Endothelial cell (in vitro differentiated cells): Measurements from ENCODE around the gene SLC2A14. TPM values are rescaled to one million over a fixed set of nuclear protein-coding genes. Genes with fewer than 3 reads are reported as not detected.
"Not testable (repeated sequence)": the region's sequence is repeated elsewhere in the genome, so short reads cannot be mapped to it uniquely, and the experiment has no call there.

Experiments used
- DNase-seq: peaks from one replicate; pipeline ENCODE4 v3.0.0; 2021; ENCODE audit warnings: low spot score
- H3K27ac Mint-ChIP-seq: one replicate; pipeline ENCODE4 v1.8.0; 2021; ENCODE audit warnings: mixed read lengths, inconsistent platforms; ENCODE audit not compliant: unreplicated experiment
- H3K27me3 Mint-ChIP-seq: one replicate; pipeline ENCODE4 v1.8.0; 2021; ENCODE audit warnings: mild to moderate bottlenecking, moderate library complexity, mixed read lengths, inconsistent platforms; ENCODE audit not compliant: unreplicated experiment
- H3K36me3 Mint-ChIP-seq: one replicate; pipeline ENCODE4 v1.8.0; 2021; ENCODE audit warnings: mild to moderate bottlenecking, low read depth, mixed read lengths, inconsistent platforms; ENCODE audit not compliant: unreplicated experiment
- H3K4me1 Mint-ChIP-seq: one replicate; pipeline ENCODE4 v1.8.0; 2021; ENCODE audit warnings: mild to moderate bottlenecking, mixed read lengths, inconsistent platforms; ENCODE audit not compliant: unreplicated experiment
- H3K4me3 Mint-ChIP-seq: one replicate; pipeline ENCODE4 v1.8.0; 2021; ENCODE audit warnings: mild to moderate bottlenecking, mixed read lengths, inconsistent platforms; ENCODE audit not compliant: unreplicated experiment
- H3K9me3 Mint-ChIP-seq: one replicate; pipeline ENCODE4 v1.8.0; 2021; ENCODE audit warnings: mixed read lengths, inconsistent platforms; ENCODE audit not compliant: unreplicated experiment
- CTCF ChIP-seq: fragments of 200-600 bp; sonication (generic); IDR thresholded peaks from one replicate; pipeline ENCODE4 v1.5.0; 2021; ENCODE audit warnings: antibody characterized with exemption; ENCODE audit not compliant: unreplicated experiment
- total RNA-seq: library from RNA; stranded (reverse); fragmentation: NEBNext Ultra II Directional; extraction: Animal tissue kit (Norgen Biotek cat#: 25700); gene quantifications from one replicate; pipeline ENCODE4 v1.2.1, GENCODE V29; 2021; ENCODE audit not compliant: unreplicated experiment

The SLC2A14 gene
- total RNA-seq, 1 donor from 2014 or later: 0.64 TPM

DNA sequence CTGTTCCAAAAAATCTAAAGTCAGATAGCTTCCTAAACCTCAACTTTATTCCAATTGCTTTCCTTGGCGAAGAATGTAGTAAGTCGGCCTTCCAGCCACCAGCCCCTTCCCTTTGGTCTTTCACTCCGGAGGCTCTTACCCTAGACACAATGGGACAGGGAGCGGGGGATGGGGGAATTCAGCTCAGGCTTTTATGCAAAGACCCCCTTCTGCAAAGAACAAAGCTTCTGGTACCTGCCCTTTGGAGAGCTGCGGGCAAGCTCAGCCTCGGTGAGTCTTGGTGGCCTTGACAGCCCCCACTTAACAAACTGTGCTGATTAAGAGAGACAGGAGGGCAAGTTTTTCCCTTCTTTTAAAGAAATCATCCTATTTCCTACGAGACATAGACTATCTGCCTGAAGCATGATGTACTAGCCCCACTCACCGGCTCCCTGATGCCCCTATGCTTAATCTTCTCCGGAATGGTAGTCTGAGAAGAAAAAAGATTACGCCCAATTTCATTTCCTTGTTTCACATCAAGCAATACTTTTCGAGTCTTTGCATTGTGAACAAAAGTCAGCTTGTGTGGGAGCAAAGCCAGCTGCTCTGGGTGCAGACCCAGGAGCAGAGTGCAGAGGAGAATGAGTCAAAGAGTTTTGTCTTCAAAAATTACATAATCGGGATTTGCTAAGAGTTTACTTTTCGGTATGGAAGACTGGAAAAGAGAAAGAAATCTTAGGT, 85.0 kb downstream of the SLC2A14 start:
- DNase-seq: no peak
- Mint-ChIP-seq H3K27ac (no peak overlapping the region), H3K4me3 (no peak overlapping the region), H3K4me1 (peaks cover 13% of the 10 kb centered on the region), H3K9me3 (no peaks in the 10 kb centered on the region), H3K36me3 (no peaks in the 10 kb centered on the region), H3K27me3 (peaks cover 1% of the 10 kb centered on the region)
- TF ChIP-seq CTCF: no peak

GRCh38 chr12:7784701-7785100, 88.0 kb downstream of the SLC2A14 start:
- Mint-ChIP-seq H3K4me3 (no peak overlapping the region), H3K27ac (no peak overlapping the region), H3K9me3 (no peaks in the 10 kb centered on the region), H3K4me1 (peaks cover 13% of the 10 kb centered on the region), H3K27me3 (peaks cover under 1% of the 10 kb centered on the region), H3K36me3 (no peaks in the 10 kb centered on the region)
- no peak for TF ChIP-seq CTCF
- no peak for DNase-seq

- not testable (repeated sequence) for H3K27ac Mint-ChIP-seq, H3K4me3 Mint-ChIP-seq, H3K27me3 Mint-ChIP-seq, H3K9me3 Mint-ChIP-seq, H3K36me3 Mint-ChIP-seq, DNase-seq
- H3K4me1 Mint-ChIP-seq: peaks cover 13% of the 10 kb centered on the region
Observed at GRCh38 chr12:7783433-7783832, 89.3 kb downstream of the SLC2A14 start.

GRCh38 chr12:7782055-7782454, 90.7 kb downstream of the SLC2A14 start:
- TF ChIP-seq CTCF: no peak
- H3K4me1 Mint-ChIP-seq: peaks cover 5% of the 10 kb centered on the region
- no peak for DNase-seq
- H3K4me3 Mint-ChIP-seq: no peak overlapping the region
- H3K9me3 Mint-ChIP-seq: no peaks in the 10 kb centered on the region
- H3K27me3 Mint-ChIP-seq: no peaks in the 10 kb centered on the region
- no peak overlapping the region for H3K27ac Mint-ChIP-seq
- no peaks in the 10 kb centered on the region for H3K36me3 Mint-ChIP-seq

DNA sequence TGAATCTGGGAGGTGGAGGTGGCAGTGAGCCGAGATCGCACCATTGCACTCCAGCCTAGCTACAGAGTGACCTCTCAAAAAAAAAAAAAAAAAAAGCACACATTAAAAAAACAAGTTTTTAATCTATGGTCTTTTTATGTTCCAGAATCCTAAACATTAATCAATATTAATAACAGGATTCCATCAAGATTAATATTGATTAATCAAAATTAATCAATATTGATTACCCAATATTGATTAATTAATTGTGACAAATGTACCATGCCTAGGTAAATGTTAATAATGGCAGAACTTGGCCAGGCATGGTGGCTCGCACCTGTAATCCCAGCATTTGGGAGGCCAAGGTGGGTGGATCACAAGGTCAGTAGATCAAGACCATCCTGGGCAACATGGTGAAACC, 91.4 kb downstream of the SLC2A14 start:
- no peak for TF ChIP-seq CTCF
- Mint-ChIP-seq H3K9me3 (no peaks in the 10 kb centered on the region), H3K4me1 (peaks cover 4% of the 10 kb centered on the region), H3K27me3 (no peaks in the 10 kb centered on the region), H3K27ac (no peak overlapping the region), H3K36me3 (no peaks in the 10 kb centered on the region), H3K4me3 (no peak overlapping the region)
- DNase-seq: no peak
